Measurements from ENCODE around the gene ADAMTS2.

The ADAMTS2 gene

GRCh38 chr5:179292202-179292601 lies 53.1 kb downstream of the ADAMTS2 start:
- TF ChIP-seq CTCF (IDR thresholded peaks at IDR 0.05; ENCODE audit: extremely low read depth, insufficient read depth, missing control alignments), result no peak
- in situ Hi-C loops (cut with MboI; ENCODE audit: low pct_unique_long_range_greater_than_20kb, low sequenced_read_pairs, unreplicated experiment), result no loop called here
- DNase-seq (ENCODE audit: low spot score), result no peak

GRCh38 chr5:179290681-179291540 lies 54.4 kb downstream of the ADAMTS2 start:
- DNase-seq (ENCODE audit: low spot score), result no peak
- TF ChIP-seq CTCF (IDR thresholded peaks at IDR 0.05; ENCODE audit: extremely low read depth, insufficient read depth, missing control alignments), result no peak
- in situ Hi-C loops (cut with MboI; ENCODE audit: low pct_unique_long_range_greater_than_20kb, low sequenced_read_pairs, unreplicated experiment), result no loop called here

GRCh38 chr5:179289756-179290385 lies 55.4 kb downstream of the ADAMTS2 start:
- no peak for DNase-seq (ENCODE audit: low spot score)
- no peak for TF ChIP-seq CTCF (IDR thresholded peaks at IDR 0.05; ENCODE audit: extremely low read depth, insufficient read depth, missing control alignments)
- in situ Hi-C loops (cut with MboI; ENCODE audit: low pct_unique_long_range_greater_than_20kb, low sequenced_read_pairs, unreplicated experiment), result no loop called here

- in situ Hi-C loops (cut with MboI; ENCODE audit: low pct_unique_long_range_greater_than_20kb, low sequenced_read_pairs, unreplicated experiment), result no loop called here
- no peak for TF ChIP-seq CTCF (IDR thresholded peaks at IDR 0.05; ENCODE audit: extremely low read depth, insufficient read depth, missing control alignments)
Observed at GRCh38 chr5:179288809-179289185, 56.5 kb downstream of the ADAMTS2 start.

GRCh38 chr5:179288101-179288808 lies 57.0 kb downstream of the ADAMTS2 start:
- TF ChIP-seq CTCF (IDR thresholded peaks at IDR 0.05; ENCODE audit: extremely low read depth, insufficient read depth, missing control alignments), result no peak

More at GRCh38 chr5:179288809-179289185, 56.5 kb downstream of the ADAMTS2 start:
- no peak for DNase-seq (ENCODE audit: low spot score)

GRCh38 chr5:179287631-179288030 lies 57.6 kb downstream of the ADAMTS2 start:
- no peak for TF ChIP-seq CTCF (IDR thresholded peaks at IDR 0.05; ENCODE audit: extremely low read depth, insufficient read depth, missing control alignments)
- in situ Hi-C loops (cut with MboI; ENCODE audit: low pct_unique_long_range_greater_than_20kb, low sequenced_read_pairs, unreplicated experiment), result no loop called here

More at GRCh38 chr5:179288101-179288808, 57.0 kb downstream of the ADAMTS2 start:
- no peak for DNase-seq (ENCODE audit: low spot score)
- in situ Hi-C loops (cut with MboI; ENCODE audit: low pct_unique_long_range_greater_than_20kb, low sequenced_read_pairs, unreplicated experiment), result no loop called here

More at GRCh38 chr5:179287631-179288030, 57.6 kb downstream of the ADAMTS2 start:
- DNase-seq (ENCODE audit: low spot score), result no peak

Data from GM13977 (cell line).